ENCODE measurements around the gene OLFM1.

DNA sequence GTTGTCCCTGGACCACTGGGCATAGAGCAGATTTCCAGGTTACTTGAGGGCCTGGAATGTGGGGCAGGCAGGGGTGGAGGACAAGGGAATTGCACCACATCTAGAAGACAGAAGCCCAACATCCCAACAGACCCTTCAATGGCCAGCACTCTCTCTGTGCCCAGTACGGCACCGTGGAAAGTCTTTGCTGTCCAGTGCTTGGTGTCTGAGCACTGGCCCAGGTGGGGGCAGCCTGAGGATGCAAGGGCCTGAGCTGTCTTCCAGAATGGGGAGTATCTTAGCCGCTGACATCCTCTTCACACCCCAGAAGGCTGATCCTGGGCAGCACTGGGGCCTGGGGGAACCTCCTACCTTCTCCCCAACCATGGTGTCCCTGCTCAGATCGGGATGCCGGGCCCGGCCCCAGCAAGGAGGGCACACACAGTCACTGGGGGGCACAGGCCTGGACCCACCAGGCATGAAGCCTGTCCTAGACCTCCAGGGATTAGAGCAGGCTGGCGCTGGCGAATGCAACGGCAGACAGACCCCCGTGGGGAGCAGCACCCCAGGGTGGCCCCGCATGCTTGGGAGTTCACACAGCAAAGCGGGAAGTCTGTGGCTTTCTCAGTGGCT lies 40.6 kb upstream of the OLFM1 start:
- TF ChIP-seq CTCF (IDR thresholded peaks at IDR 0.05) (no peak), EP300 (IDR thresholded peaks at IDR 0.05) (no peak)

Data from esophagus muscularis mucosa (tissue), 3 donors.